Effector memory CD4-positive, alpha-beta T cell (primary cell): Measurements from ENCODE around the gene SIVA1.

Experiments
- DNase-seq, 3 donors: peaks; one replicate each; pipeline ENCODE4 v3.0.0-alpha.2; 2020
- H3K27ac ChIP-seq: 2 replicates; pipeline ENCODE4 v1.7.0; 2013; ENCODE audit warnings: mild to moderate bottlenecking, low read length, moderate library complexity; ENCODE audit not compliant: insufficient read depth, poor library complexity, severe bottlenecking
- H3K27me3 ChIP-seq: replicated peaks from 2 replicates; pipeline ENCODE4 v1.7.0; 2013; ENCODE audit warnings: mild to moderate bottlenecking, low read length; ENCODE audit not compliant: insufficient read depth, control insufficient read depth, poor library complexity, severe bottlenecking
- H3K36me3 ChIP-seq: 2 replicates; pipeline ENCODE4 v1.7.0; 2013; ENCODE audit warnings: mild to moderate bottlenecking, low read length, moderate library complexity; ENCODE audit not compliant: control insufficient read depth, insufficient read depth
- H3K4me1 ChIP-seq: 2 replicates; pipeline ENCODE4 v1.7.0; 2013; ENCODE audit warnings: low read length, mild to moderate bottlenecking; ENCODE audit not compliant: control insufficient read depth, insufficient read depth, poor library complexity, severe bottlenecking
- H3K4me3 ChIP-seq: 2 replicates; pipeline ENCODE4 v1.7.0; 2013; ENCODE audit warnings: low read length, low read depth, mild to moderate bottlenecking; ENCODE audit not compliant: insufficient read depth, poor library complexity, severe bottlenecking
- H3K9me3 ChIP-seq: 2 replicates; pipeline ENCODE4 v1.7.0; 2013; ENCODE audit warnings: mild to moderate bottlenecking, low read length, moderate library complexity; ENCODE audit not compliant: control insufficient read depth

SIVA1 gene

DNA sequence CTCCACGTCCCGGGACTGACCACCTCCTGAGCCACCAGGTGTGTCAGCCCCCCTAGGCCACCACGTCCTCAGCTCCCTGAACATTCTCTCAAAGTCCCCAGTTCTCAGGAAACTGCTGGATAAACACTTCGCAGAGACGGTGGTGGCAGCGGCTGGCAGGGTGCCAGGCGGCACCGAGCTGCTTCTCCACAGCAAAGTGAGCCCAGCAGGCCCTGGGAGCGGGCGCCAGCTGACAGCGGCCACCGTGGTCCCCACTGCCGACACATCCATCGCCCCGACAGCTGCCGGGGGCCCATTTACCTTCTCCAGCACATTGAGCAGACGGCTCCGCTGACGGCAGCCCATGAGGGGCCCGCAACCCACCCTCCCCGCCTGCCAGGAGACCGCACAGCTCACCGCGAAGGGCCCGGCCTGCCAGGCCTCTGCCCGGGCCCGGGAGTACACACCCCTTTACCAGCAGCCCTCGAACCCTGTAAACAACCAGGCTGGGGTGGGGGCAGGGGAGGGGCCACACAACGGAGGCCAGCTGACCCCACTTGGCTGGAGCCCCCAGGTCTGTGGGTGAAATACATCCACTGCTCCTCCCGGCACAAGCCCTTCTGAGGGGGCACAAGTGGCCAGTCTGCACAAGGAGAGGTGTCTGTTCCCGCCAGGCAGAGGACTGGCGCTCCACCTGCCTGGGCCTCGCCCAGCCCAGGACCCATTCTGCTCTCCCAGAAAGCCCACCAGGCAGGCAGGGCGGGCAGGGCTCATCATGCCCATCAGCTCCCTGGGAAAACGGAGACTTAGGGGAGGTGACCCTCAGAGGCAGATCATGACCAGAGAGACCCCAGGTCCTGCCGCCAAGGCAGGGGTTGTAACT, 32.1 kb downstream of the SIVA1 start:
- no peak overlapping the region for H3K27ac ChIP-seq

DNA sequence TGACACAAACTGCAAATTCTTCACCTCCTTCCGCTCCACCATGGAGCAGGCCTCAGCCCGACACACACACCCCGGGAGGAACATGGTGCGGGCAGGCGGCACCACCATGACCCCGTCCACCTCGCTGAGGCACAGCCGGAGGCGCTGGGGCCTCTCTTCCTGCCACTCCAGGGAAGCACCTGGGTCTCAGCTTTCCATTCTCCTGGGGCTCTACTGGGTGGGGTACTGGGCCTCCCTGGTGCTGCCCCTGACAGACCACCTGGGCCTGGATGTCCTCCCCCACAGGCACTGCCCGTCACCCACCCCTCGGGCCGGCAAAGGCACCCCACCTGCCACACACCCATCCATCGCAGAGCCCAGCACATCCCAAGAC, 32.7 kb downstream of the SIVA1 start:
- Histone ChIP-seq H3K27ac (no peak overlapping the region), H3K36me3 (peaks cover 14% of the 10 kb centered on the region), H3K4me3 (no peak overlapping the region), H3K9me3 (no peaks in the 10 kb centered on the region), H3K4me1 (peaks cover 20% of the 10 kb centered on the region), H3K27me3 (no peaks in the 10 kb centered on the region)
- DNase-seq = no peak

More for the DNA sequence above, 32.1 kb downstream of the SIVA1 start:
- DNase-seq = no peak
- H3K4me3 ChIP-seq = no peak overlapping the region
- H3K27me3 ChIP-seq = no peaks in the 10 kb centered on the region
- no peaks in the 10 kb centered on the region for H3K9me3 ChIP-seq
- peaks cover 20% of the 10 kb centered on the region for H3K4me1 ChIP-seq
- peaks cover 9% of the 10 kb centered on the region for H3K36me3 ChIP-seq

DNA sequence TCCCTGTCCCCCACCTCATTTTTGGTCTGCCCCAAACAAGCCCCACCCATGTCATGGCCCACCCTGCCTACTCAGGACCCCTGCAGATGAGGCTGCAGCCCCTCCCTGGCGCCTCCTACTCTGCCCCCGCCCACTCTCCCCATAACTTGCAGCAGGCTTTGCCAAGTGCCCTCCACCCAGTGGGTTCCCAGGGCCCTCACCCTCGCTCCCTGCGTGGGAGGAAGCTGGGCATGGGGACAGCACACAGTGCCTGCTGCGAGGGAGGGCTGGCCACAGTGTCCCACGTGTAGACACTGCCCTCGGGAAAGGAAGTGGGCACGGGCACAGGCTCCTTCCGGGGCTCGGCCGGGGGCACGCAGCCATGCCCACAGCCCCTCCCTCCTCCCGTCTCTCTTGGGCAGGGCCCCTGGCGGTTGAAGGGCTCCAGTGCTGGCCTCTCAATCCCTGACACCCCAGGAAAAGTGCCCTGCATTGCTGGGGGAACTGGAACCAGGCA, 33.2 kb downstream of the SIVA1 start:
- no peak overlapping the region for H3K27ac ChIP-seq

DNA sequence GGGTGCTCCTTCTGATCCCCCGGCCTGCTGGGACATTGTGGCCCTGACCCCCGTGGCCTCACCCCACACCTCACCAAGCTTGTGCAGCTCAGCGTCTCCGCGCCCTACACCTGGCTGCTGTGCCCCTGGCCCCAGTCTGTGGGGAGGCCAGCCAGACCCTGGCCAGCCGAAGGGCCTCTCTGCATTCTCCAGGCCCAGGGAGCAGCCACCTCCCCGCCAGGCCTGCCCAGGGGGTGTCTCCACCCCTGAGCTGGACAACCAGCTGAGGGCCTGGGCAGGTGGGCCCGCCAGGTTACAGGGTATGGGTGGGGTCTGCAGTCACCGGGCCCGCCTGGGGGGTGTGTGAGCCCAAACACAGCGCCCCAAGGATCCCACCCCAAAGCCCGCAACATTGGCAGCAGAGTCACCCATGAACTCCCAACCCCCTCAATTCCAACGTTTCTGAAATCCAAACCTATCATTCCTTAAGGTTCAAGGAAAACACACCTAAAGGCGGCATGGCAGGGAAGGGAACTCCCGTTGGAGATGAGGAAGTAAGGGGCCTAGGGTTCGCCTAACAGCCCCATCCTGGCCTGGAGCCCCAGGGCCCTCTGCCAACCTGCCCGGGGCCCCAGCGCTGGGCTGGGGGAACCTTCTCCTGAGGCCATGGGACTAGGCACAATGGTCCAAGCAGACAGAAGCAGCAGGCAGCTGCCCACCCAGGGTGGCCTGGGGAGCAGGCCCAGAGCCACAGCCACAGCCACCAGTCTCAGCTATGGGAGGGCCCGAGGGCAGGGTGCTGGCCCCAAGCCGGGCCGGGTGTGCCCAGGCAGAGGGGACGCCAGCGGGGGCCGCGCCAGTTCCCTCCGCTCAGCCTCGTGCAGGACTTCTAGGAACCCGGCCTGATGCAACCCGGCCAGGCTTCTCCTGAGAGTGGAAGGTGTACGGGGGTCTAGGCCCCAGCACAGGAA, 34.1 kb downstream of the SIVA1 start:
- H3K4me3 ChIP-seq = no peak overlapping the region
- peaks cover 26% of the 10 kb centered on the region for H3K4me1 ChIP-seq
- H3K36me3 ChIP-seq = peaks cover 27% of the 10 kb centered on the region
- no peaks in the 10 kb centered on the region for H3K27me3 ChIP-seq
- H3K9me3 ChIP-seq = no peaks in the 10 kb centered on the region
- no peak for DNase-seq
- no peak overlapping the region for H3K27ac ChIP-seq

More for the DNA sequence above, 33.2 kb downstream of the SIVA1 start:
- Histone ChIP-seq H3K4me3 (no peak overlapping the region), H3K36me3 (peaks cover 19% of the 10 kb centered on the region), H3K9me3 (no peaks in the 10 kb centered on the region), H3K4me1 (peaks cover 24% of the 10 kb centered on the region), H3K27me3 (no peaks in the 10 kb centered on the region)
- no peak for DNase-seq

DNA sequence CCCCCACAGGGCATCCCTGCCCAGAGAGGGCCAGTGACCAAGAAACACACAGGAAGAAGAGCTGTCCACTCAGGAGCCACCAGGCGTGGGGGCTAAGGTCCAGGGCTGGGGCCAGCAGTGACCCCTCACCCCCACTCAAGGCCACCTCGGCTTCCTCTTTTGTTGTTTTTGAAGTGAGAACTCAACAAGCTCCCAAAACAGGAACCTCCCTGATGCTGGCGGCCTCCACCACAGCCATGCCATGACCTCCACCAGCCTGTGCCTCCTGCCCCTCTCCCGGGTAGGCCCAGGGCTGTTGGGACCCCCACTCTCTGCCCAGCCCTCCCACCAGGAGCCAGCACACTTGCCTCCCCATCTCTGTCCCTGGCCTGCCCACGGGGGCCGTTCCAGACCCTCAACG, 34.8 kb downstream of the SIVA1 start:
- H3K27ac ChIP-seq = no peak overlapping the region
- no peaks in the 10 kb centered on the region for H3K27me3 ChIP-seq
- no peaks in the 10 kb centered on the region for H3K9me3 ChIP-seq
- no peak for DNase-seq
- H3K4me1 ChIP-seq = peaks cover 27% of the 10 kb centered on the region
- peaks cover 27% of the 10 kb centered on the region for H3K36me3 ChIP-seq
- H3K4me3 ChIP-seq = no peak overlapping the region

DNA sequence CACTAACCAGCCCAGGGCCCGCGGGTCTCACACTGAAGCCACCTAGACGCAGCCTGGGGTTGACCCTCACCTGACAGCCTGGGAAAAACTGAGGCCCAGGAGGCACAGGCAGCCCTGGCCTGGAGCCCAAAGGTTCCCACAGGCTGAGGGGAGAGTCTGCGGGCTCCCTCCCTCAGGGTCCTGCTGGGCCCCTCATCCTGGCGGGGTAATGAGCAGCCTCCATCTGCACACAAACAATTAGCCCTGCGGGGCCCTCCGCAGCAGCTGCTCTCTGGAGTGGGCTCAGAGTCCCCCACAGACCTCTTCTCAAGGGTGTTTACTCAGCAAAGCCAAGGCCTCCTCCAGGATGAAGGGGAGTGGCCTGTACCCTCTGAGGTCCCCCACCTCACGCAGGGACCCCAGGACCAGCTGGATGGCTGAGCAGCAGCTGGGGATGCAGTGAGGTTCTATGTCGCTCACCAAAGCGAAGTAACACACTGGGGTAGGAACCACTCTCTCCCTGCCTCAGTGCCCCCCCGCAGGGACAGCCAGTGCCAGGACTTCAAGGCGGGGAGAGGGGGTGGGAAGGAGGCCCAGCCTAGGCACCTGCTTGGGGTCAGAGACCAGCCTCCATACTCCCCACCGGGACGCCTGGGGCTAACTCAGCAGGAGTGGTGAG, 35.3 kb downstream of the SIVA1 start:
- no peaks in the 10 kb centered on the region for H3K27me3 ChIP-seq
- H3K4me1 ChIP-seq = peaks cover 31% of the 10 kb centered on the region
- H3K4me3 ChIP-seq = no peak overlapping the region
- H3K9me3 ChIP-seq = no peaks in the 10 kb centered on the region
- no peak for DNase-seq
- no peak overlapping the region for H3K27ac ChIP-seq
- peaks cover 27% of the 10 kb centered on the region for H3K36me3 ChIP-seq

DNA sequence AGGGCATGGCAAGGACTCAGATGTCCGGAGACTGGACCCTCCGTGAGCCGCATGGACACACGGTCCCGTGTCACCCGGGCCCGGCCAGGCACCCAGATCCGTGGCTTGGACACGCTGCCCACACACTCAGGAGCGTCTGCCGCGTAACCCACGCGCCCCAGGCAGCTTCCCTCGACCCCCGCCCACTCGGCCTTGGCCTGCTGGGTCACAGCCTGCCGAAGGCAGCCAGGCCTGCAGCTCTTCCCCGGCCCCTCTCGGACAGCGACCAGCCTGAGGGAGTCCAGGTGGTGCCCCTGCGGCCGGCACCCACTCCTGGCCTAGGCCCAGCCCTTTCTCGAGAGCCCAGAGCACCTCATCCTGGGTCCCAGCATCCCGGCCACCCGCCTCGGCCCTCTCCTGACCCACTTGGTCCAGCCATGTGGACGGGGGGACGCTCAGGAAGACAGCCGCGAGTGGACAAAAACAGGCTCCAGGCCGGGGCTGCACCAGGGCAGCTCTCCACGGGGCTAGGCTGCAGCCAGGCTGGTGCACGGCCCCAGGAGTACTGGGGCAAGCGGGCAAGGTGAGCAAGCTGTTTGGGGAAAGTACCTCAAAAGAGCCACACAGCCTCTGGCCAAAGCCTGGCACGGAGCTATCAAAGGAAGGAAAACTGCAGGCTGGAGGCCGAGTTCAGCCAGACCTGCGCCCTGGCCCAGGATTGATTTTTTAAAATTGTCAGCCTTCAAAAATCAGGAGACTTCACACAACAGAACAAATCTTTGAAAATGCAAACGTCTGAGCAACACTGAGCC, 36.1 kb downstream of the SIVA1 start:
- Histone ChIP-seq H3K27ac (no peak overlapping the region), H3K9me3 (no peaks in the 10 kb centered on the region), H3K27me3 (no peaks in the 10 kb centered on the region), H3K36me3 (peaks cover 27% of the 10 kb centered on the region), H3K4me3 (no peak overlapping the region), H3K4me1 (peaks cover 39% of the 10 kb centered on the region)
- no peak for DNase-seq

DNA sequence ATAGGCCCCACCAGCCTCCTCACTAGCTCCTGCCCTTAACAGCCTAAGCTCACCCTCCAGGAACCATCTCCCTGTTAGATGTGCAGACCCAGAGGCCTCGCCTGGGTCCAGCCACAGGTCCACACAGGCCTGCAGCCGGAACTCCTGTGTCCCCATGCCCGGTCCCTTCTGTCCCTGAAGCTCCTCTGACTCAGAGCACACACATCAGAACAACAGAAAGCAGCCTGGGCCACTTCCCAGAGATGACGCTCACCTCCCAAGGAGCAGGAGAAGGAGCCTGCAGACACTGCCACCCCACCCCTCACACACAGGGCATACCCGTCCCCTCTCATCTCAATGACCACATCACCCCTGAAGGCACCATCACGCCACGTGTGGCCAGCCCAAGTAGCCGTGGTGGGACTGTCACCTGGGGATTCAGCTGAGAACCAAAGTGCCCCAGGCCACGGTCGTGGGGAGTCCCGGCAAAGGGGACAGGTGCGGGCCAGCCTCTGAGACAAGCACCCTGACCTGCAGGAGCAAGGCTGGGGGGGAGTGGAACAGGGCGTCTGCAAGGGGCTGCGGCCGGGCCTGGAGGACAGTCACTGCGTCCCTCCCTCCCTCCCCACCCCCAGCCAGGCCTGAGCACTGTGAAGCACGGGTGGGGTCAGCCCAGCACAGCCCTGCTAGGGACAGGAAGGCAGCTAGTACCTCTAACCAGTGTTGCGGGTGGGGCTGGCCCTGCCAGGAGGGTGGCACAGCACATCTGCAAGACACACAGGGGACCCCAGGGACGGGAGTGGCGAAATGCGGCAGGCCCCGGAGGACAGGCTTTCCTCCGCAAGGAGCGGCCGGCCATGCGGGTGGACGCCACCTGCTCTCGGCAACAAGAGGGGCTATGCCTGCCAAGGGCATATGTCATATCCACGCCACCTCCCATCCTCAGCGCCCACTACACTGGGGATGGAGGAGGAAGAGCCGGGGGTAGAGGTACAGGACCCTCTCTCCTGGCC, 37.1 kb downstream of the SIVA1 start:
- H3K9me3 ChIP-seq = no peaks in the 10 kb centered on the region
- H3K4me3 ChIP-seq = no peak overlapping the region
- peaks cover 49% of the 10 kb centered on the region for H3K4me1 ChIP-seq
- H3K36me3 ChIP-seq = peaks cover 27% of the 10 kb centered on the region
- no peaks in the 10 kb centered on the region for H3K27me3 ChIP-seq
- no peak overlapping the region for H3K27ac ChIP-seq
- DNase-seq = no peak
